HG03432 (cell line): Measurements from ENCODE around the gene FNDC11.

Experiments used
- ATAC-seq: cut with Tn5 transposase; IDR thresholded peaks from one replicate; pipeline ENCODE4 v1.9.1; 2021; ENCODE audit warnings: mild to moderate bottlenecking, moderate library complexity; ENCODE audit not compliant: unreplicated experiment

The FNDC11 gene

DNA sequence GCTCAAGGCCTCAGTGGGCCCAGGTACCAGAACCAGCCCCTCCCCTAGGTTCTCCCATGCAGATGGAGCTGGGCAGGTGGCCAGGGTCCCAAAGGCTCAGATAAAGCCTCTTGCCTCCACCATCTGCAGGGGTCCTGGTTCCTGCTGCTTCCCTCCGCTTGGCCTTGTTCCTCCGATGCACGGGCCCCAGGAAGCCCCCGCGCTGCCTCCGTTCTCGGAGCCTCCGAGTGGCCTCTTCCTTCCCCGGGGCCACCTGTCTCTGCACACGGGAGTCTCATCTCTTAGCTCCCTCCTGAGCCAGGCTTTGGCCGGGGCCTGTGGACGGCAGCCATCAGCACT lies 14.9 kb upstream of the FNDC11 start:
- ATAC-seq: no peak

DNA sequence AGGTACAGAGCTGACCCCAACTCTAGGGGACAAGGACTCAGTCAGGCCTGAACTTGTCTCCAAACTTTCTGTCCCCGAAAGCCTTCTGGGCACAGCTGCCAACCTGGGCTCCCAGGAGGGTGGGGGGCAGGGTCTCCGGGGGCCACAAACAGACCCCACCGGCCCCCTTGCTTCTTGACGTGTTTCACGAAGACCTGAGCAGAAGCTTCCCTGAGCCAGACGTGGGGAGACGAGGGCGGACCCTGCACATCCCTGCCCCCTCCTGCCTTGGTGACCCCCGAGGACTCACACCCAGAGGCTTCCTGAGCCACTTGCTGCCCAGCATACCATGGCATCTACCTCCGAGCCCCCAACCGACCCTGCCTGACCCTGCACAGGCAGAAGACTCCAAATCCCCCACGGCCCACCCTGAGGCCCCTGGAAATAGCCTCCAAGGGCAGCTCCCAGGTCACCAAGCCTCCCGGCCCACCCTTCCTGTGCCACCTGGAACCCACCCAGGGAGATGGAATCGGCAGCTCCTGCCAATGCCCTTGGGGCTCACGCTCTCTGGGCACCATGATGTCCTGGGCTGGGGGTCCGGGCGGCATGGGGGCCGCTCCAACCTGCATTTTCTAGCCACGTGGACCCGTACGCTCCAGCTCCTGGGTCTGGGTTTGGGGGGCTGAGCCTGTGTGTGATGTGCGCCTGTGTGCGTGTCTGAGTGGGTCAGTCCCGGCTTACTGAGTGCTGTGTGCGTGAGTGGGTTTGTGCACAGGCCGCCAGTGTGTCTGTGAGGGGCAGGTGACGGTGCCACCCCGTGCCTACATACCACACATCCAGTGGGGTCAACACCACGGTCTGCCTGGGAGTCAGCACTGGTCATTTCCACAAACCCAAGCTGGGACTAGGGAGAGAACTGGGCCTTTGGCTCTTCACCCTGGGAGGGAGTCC lies 14.3 kb upstream of the FNDC11 start:
- no peak for ATAC-seq

DNA sequence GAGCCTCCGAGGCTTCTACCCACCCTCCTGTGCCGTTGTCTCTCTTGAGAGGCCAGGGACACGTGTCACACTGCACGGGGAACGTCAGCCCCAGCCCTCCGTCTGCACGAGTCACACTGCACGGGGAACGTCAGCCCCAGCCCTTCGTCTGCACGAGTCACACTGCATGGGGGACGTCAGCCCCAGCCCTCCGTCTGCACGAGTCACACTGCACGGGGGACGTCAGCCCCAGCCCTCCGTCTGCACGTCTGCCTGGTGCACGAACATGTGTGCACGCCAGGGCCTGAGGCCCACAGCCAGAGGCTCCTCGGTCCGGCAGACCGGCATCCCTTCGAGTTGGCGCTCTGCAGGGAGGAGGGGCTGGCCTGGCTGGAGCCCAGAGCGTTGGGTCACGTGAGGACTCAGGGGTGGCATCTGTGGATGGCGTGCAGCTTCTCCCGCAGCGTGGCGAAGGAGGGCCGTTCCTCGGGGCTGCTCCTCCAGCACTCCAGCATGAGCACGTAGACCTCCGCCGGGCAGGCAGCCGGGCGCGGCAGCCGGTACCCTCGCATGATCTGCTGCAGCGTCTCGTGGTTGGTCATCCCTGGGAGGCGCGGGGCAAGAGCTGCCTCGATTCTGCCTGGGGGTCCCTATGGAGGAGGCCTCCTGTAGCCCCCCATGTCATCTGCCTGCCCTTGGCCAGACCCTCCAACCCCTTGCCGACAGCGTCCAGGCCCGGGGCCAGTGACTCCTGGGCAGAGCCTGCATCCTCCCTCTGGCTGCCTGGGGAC lies 13.4 kb upstream of the FNDC11 start:
- ATAC-seq: no peak

DNA sequence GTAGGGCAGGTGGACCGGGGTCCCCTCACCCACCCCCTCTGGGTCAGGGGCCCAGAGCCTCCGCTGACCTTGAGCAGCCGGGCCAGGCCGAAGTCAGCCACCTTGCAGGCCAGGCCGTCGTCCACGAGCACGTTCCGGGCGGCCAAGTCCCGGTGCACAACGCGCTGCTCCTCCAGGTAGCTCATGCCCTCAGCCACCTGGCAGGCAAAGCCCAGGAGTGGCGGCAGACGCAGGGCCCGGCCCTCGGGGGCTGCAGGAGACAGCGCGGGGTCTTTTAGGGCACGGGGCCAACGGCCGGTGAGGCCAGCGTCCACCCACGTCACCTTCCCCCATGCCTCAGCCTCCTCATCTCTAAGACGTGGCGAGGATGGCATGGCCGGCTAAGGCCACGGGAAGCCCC lies 12.6 kb upstream of the FNDC11 start:
- no peak for ATAC-seq

DNA sequence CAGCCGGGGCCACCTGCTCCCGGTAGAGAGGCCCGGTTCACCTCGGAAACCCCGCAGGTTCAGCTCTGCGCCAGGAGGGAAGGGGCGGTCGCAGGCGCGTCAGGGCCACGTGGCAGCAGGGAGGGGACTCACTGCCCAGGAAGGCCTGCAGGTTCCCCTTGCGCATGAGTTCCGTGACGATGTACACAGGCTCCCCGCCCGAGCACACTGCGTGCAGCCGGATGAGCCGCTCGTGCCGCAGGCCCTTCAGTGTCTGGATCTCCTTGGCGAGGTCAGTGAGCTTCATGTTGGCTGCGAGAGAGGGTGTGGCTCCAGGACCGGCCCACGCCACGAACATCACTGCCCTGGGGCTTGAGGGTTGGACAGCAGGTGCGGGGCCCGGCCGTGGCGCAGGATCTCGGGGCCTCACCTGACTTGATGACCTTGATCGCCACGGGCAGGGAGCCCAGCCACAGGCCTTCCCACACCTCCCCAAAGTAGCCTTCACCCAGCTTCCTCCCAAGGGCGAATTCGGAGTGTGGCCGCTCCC lies 11.9 kb upstream of the FNDC11 start:
- no peak for ATAC-seq

DNA sequence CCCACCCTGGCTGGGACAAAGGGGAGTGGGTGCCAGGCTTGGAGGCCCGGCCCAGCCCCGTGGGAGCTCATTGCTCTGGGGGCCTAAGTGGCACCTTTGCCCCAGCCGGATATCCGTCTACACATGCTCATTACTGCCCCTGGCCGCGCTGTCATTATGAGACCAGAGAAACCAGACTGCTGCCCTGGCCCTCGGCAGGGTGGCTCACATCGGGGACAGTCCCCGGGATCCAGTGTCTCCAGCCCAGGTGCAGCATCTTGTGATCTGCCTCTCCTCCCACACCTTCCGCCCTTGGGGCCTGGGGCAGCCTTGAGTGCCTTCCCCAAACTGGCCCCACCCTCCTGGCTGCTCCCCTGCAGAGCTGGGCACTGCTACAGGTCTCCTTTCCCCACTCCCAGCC lies 11.3 kb upstream of the FNDC11 start:
- ATAC-seq: no peak

DNA sequence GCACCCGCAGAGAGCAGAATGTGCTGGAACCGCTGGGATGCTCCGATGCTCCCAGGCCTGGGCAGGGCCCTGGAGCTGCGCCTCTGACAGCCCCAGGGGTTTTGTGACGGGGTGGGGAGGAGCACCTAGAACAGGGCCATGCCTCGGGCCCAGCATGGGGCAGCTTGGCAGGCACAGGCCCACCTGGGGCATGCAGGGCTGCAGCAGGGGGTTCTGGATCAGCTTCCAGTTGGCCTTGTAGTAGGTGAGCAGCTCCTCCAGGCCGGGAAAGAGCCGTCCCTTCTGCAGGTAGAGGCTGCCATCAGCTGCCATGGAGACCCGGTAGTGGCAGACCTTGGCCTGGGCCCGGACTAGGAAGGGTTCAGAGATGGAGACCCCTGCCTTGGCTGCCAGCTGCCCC lies 10.8 kb upstream of the FNDC11 start:
- ATAC-seq: no peak

DNA sequence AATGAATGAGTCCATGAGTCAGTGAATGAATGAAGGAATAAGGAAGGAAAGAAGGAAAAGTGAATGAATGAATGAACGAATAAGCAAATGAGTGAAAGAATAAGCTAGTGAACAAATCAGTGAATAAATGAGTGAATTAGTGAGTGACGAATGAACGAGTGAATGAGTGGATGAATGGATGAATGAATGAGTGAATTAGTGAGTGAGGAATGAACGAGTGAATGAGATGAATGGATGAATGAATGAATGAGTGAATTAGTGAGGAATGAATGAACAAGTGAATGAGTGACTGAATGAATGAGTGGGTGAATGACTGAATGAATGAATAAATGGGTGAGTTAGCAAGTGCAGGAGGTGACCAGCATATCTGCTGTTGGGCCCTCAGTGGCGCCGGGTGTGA lies 10.2 kb upstream of the FNDC11 start:
- no peak for ATAC-seq

DNA sequence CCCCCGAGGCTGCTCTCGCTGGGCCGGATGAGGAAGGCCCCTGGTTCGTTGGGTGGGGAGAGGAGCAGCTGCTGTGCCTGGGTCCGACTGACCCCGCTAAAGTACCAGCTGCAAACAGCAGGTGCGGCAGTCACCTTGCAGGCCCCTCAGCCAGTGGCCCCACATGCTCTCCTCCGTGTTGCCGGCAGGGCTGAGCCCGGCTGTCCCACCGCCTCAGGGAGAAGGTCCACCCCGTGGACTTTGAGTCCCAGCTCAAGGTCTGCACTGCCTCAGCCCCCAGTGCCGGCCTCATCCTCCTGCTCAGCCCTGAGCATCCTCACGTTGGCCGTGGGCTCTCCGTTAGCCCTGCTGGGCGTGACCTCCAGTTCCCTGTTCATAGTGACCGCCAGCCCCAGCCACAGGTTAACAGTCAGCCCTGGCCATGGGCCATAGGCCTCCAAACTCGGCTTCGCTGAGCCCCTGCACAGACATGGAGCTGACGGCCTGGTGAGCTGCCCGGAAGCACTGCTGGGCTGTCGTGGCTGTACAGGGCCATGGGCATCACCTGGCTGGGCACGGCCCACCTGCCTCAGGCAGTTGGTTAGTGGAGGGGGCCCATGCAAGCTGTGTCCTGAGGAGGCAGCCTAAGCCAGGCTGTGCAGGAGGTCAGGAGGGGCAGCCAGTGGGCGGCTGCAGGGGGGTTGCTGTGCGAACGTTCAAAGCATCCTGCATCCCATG lies 9.6 kb upstream of the FNDC11 start:
- no peak for ATAC-seq

DNA sequence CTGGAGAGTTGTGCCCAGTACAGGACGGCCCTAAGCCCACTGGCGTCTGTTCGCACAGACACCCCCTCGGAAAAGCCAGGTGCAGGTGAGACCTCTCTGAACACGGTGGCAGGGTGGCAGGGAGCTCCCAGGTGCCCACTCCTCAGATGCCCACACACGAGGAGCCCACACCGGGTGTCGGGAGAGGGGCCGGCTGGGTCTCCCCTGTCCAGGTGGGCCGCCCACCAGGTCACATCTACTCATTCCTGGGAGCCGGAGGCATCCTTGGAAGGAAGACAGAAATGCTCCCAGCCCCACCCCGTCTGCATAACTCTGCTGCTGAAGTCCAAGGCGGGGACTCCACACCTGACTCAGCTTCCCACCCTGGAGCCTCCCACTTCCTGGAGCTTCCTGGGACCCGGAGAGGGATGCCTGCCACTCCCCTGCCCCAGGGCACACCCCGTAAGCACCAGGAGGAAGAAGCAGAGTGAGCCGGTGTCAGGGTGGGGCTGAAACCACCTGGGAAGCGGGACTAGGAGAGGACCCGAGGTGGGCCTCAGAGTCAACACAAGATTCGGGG lies 8.9 kb upstream of the FNDC11 start:
- no peak for ATAC-seq

DNA sequence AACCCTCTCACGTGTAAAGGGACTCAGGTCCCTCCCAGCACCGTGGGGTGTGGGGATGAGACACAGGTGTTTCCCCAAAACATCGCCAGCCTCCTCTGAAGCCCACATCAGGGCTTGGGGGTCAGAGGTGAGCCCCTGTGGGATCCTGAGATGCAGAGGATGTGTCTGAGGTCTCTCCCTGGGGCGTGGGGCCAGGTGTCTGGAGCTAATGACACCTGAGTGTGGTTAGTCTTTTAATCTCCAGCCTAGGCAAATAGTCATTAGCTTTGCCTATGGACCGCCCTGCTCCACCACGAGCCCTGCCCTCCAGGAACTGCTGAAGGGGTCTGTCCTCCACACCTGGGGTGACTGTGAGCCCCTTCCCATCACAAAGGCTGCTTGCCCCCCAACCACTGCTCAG lies 8.1 kb upstream of the FNDC11 start:
- no peak for ATAC-seq

DNA sequence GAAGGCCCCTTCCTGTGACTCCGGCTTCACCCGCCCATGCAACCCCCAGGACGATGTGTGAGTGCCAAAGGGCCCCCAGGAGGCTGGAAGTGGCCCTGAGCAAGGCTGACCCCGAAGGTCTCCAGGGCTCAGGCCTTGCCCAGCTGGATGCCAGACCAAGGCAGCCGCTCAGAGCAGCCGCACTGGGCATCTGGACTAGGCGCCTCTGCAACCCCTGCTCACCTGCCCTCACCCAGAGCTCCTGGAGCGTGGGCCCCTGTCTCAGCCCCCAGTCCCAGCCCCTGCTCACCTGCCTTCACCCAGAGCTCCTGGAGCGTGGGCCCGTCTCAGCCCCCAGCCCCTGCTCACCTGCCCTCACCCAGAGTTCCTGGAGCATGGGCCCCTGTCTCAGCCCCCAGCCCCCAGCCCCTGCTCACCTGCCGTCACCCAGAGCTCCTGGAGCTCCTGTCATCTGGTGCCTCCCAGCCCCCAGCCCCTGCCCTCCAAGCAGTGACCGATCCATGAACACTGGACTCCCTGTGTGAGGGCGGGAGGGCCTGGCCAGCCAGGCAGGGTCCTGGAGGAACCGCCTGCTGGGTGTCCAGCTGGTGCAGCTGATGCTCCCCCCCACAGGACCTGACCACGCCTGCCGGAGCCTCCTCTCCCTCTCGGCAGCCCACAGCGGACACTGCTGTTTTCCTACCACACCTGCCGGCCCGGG lies 7.6 kb upstream of the FNDC11 start:
- no peak for ATAC-seq

DNA sequence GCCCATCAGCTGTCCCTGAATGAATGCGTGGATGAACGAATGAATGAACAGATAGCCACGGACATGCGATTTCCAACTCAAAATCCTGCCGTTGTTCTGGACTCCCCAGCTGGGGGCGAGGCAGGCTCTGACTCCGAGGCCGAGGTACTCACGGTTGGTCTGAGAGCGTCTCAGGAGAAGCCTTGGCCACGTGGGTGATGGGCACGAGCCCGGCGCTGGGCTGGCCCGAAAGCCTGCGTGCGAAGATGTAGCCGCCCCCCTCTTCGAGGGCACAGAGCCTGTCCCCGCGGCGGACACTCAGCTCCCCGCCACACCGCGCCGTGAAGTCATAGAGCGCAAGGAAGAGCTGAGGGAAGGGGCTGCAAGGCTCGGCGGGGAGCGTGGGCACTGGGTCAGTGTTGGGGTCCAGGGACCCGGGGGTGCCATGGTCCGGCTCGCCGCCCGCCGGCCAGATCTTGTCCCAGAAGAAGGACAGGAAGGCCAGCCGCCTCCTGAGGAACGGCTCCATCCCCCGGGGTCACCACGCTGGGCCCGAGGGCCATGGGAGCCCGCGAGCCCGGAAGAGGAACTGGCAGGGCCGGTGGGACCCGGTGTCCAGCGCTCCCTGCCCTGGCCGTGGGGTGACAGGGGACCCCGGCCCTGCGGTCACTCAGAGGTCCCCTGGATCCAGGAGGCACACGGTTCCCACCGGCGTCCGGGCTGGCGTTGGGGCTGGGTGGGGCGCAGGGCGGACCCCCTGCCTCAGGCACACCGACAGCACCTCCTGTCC lies 6.8 kb upstream of the FNDC11 start:
- ATAC-seq: no peak

DNA sequence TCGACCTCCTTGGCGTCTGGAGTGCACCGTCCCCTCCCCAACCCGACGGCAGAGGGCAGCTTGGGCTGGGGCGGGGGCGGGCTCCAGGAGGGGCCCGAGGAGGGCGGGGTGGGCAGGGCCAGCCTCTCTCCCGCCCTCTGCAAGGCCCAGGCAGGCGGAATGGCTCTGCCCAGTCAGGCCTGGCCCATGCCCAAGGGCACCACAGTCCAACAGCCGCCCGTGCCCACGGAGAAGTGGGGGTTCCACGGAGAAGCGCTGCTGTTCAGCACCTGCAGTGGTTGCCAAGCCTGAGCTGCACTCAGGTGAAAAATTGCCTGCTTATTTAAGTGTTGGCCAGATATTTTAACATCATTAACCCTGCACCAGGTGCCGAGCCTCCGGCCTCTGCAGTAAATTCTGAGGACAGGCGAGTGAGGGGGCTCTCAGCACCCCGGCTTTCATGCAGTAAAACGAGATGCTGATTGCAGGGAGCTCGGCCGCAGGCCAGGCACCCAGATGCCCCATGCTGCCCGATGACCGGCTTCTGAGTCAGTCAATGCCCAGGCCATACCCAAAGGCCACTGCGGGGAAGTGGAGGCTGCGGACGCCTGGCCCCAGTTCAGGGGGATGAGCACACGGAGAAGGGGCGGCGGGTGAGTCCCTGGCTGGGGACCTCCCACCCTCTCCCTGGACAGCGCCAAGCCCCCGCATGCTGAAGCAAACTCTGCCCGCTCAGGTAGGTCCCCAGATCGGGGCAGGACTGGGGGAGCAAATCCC lies 6.1 kb upstream of the FNDC11 start, which contains the start of gene SRMS:
TSS of gene SRMS (minus strand) at position 25 of the 756 bp plus-strand sequence. CDS start 286 bp downstream, outside the sequence.
- no peak for ATAC-seq

DNA sequence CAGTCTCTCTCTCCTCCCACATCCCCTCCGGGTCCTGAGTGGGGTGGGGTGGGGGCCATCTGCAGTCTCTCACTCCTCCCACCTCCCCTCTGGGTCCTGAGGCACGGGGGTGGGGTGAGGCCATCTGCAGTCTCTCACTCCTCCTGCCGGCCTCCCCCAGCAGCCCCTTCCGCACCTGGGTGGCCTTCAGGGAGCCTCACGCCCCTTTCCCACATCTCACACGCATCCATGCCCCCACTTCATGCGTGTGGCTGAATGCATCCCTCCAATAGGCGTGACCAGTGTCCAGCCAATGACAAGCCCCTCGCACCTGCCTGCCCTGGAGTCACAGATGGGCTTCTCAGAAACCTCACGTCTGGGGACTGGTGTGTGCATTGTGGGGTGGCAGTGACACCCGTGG lies 5.4 kb upstream of the FNDC11 start:
- no peak for ATAC-seq

DNA sequence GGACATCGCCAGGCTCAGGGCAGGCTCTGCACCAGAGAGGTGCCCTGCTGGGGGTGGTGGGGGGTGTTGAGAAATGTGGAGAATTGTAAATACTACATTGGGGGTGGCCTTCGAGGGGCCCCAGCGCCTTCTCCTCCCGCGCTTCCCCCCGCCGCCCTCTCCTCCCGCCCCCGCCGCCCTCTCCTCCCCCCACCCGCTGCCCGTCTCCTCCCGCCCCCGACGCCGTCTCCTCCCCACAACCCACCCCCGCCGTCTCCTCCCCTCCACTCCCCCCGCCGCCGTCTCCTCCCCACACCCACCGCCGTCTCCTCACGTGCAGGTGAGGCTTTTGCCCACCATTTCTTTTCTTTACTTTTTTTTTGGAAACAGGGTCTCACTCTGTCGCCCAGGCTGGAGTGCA lies 4.9 kb upstream of the FNDC11 start:
- ATAC-seq: no peak

DNA sequence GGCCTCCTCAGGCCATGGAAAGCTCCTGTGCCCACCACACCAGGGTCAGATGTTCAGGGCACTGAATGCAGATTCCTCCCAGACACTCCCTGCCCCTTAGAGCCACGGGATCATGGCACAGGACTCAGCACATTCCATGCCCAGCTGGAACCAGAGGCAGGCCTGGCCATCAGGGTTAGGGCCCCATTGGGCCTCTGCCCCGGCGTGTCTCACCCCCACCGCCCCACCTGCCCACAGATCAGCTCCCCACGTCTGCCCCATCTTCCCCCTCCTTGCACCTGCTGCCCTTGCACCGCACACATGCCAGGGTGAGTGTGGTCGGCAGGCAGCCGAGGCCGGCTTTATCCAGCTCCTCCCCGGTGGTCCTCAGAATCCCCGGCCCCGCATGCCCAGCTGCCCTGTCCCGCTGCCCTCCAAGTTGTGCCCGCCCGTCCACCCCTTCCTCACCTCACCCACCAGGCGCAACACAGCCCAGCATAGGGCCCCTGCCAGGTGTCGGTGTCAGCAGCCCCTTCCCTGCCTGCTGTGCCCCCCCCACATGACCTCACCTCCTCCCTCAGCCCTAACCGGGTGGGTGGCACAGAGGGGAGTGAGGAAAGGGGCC lies 4.2 kb upstream of the FNDC11 start:
- ATAC-seq: no peak

DNA sequence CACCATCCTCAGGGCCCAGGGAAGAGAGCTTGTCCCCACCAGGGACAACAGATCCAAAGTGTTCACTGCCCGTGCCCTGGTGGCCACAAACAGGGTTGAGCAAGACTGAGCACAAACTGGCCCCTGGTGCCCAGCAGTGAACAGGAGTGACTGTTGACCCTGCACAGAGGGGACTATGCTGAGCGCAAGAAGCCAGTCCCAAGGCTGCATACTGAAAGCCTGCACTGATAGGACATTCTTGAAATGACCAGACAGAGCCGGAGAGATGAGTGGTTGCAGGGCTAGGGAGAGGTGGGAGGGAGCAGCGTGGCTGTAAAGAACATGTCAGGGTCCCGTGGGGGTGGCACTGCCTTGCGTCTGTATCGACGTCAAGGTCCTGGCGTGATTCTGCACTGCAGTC lies 2.9 kb upstream of the FNDC11 start:
- ATAC-seq: no peak
